Measurements from ENCODE around the gene C22orf23.
"Not testable (repeated sequence)": the region's sequence is repeated elsewhere in the genome, so short reads cannot be mapped to it uniquely, and the experiment has no call there.

Gene C22orf23

DNA sequence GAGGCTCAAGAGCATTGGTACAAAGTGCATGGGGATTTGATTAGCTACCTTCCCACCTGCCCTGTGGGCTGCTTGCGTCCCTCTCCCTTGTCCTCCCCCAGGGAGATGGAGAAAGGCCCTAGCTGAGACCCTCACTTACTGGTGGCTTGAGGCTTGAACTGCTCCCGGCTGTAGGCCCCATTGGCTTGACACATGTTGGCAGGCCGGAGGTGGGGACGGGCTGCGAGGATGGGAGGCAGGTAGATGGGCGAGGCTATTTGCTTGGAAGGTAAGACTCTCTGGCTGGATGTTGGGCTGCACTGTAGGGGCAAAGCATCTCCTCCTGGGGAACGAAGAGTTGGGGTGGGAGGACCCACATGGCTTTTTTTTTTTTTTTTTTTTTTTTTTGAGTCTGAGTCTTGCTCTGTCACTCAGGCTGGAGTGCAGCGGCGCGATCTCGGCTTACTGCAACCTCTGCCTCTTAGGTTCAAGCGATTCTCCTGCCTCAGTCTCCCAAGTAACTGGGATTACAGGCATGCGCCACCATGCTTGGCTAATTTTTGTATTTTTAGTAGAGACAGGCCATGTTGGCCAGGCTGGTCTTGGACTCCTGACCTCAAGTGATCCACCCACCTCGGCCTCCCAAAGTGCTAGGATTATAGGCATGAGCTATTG is 6.1 kb downstream of the C22orf23 start:
- H3K36me3 Mint-ChIP-seq; H3K4me1 Mint-ChIP-seq; DNase-seq (ENCODE audit: low spot score in 2 of 2); H3K4me3 Mint-ChIP-seq; H3K27ac Mint-ChIP-seq; H3K9me3 Mint-ChIP-seq: not testable (repeated sequence)
- peak; percentile 31 for ATAC-seq

DNA sequence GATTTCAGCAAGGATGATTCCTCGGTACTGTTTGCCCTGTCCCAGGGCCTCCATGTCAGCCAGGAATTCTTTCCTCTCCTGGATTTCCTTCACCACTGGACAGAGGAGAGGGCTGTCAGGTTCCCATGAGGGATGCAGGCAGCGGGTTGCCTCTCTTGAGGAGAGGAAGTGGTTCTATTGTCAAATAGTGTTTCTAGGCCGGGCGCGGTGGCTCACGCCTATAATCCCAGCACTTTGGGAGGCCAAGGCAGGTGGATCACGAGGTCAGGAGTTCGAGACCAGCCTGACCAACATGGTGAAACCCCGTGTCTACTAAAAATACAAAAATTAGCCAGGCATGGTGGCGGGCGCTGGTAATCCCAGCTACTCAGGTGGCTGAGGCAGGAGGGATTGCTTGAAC is 9.0 kb downstream of the C22orf23 start:
- H3K9me3 Mint-ChIP-seq; H3K4me1 Mint-ChIP-seq; H3K27ac Mint-ChIP-seq; DNase-seq (ENCODE audit: low spot score in 2 of 2); ATAC-seq; H3K4me3 Mint-ChIP-seq: not testable (repeated sequence)
- peaks cover 16% of the 10 kb centered on the region for H3K36me3 Mint-ChIP-seq

- H3K4me3 Mint-ChIP-seq: no peak overlapping the region
- no peaks in the 10 kb centered on the region for H3K9me3 Mint-ChIP-seq
- H3K4me1 Mint-ChIP-seq: peaks cover 9% of the 10 kb centered on the region
- no peak overlapping the region for H3K27ac Mint-ChIP-seq
- peaks cover 17% of the 10 kb centered on the region for H3K36me3 Mint-ChIP-seq
- no peak for ATAC-seq
- no peak for DNase-seq (ENCODE audit: low spot score in 2 of 2)
These were observed 9.6 kb downstream of the C22orf23 start for GRCh38 chr22:37943825-37944198.

- Mint-ChIP-seq H3K27ac (no peak overlapping the region), H3K4me3 (no peak overlapping the region), H3K4me1 (peaks cover 9% of the 10 kb centered on the region)
These were observed 10.1 kb downstream of the C22orf23 start for GRCh38 chr22:37943136-37943824.

GRCh38 chr22:37942133-37942532 is 11.3 kb downstream of the C22orf23 start:
- no peaks in the 10 kb centered on the region for H3K9me3 Mint-ChIP-seq
- peaks cover 9% of the 10 kb centered on the region for H3K4me1 Mint-ChIP-seq
- H3K4me3 Mint-ChIP-seq: no peak overlapping the region
- H3K36me3 Mint-ChIP-seq: peaks cover 33% of the 10 kb centered on the region
- ATAC-seq (no peak), DNase-seq (ENCODE audit: low spot score in 2 of 2) (no peak)
- H3K27ac Mint-ChIP-seq: no peak overlapping the region

More at GRCh38 chr22:37943136-37943824, 10.1 kb downstream of the C22orf23 start:
- ATAC-seq: no peak
- DNase-seq (ENCODE audit: low spot score in 2 of 2): no peak
- Mint-ChIP-seq H3K9me3 (no peaks in the 10 kb centered on the region), H3K36me3 (peaks cover 22% of the 10 kb centered on the region)

DNA sequence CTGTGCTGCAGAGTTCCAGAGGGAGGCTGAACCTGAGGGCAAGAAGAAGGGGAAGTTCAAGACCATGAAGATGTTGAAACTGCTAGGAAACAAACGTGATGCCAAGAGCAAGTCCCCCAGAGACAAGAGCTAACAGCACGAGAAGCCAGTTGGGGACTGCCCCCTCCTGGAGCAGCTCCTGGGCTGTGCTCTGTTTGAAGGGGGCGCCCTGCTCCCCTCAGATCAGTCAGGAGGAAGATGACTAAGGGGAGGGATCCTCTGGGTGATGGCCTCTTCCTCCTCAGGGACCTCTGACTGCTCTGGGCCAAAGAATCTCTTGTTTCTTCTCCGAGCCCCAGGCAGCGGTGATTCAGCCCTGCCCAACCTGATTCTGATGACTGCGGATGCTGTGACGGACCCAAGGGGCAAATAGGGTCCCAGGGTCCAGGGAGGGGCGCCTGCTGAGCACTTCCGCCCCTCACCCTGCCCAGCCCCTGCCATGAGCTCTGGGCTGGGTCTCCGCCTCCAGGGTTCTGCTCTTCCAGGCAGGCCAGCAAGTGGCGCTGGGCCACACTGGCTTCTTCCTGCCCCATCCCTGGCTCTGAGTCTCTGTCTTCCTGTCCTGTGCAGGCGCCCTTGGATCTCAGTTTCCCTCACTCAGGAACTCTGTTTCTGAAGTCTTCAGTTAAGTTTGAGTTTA is 12.6 kb downstream of the C22orf23 start:
- peaks cover 9% of the 10 kb centered on the region for H3K4me1 Mint-ChIP-seq
- H3K9me3 Mint-ChIP-seq: no peaks in the 10 kb centered on the region
- H3K4me3 Mint-ChIP-seq: no peak overlapping the region
- no peak for DNase-seq (ENCODE audit: low spot score in 2 of 2)
- H3K36me3 Mint-ChIP-seq: peaks cover 43% of the 10 kb centered on the region
- peak overlapping the region; percentile 80 for H3K27ac Mint-ChIP-seq
- ATAC-seq: no peak

- peaks cover 17% of the 10 kb centered on the region for H3K4me1 Mint-ChIP-seq
- ATAC-seq (peak; percentile 97), DNase-seq (ENCODE audit: low spot score in 2 of 2) (peak; percentile 79 to 89)
- H3K27ac Mint-ChIP-seq: peak overlapping the region; percentile 37
- peaks cover 44% of the 10 kb centered on the region for H3K36me3 Mint-ChIP-seq
- H3K9me3 Mint-ChIP-seq: no peaks in the 10 kb centered on the region
- no peak overlapping the region for H3K4me3 Mint-ChIP-seq
These were observed 19.6 kb downstream of the C22orf23 start for GRCh38 chr22:37933711-37934376.

- no peak overlapping the region for H3K4me3 Mint-ChIP-seq
- ATAC-seq (no peak), DNase-seq (ENCODE audit: low spot score in 2 of 2) (no peak)
- peak overlapping the region; percentile 64 for H3K27ac Mint-ChIP-seq
- H3K9me3 Mint-ChIP-seq: no peaks in the 10 kb centered on the region
- peaks cover 17% of the 10 kb centered on the region for H3K4me1 Mint-ChIP-seq
- H3K36me3 Mint-ChIP-seq: peaks cover 41% of the 10 kb centered on the region
These were observed 20.4 kb downstream of the C22orf23 start for GRCh38 chr22:37932821-37933578.

GRCh38 chr22:37932401-37932800 is 21.0 kb downstream of the C22orf23 start:
- peaks cover 39% of the 10 kb centered on the region for H3K36me3 Mint-ChIP-seq
- H3K4me1 Mint-ChIP-seq: peaks cover 17% of the 10 kb centered on the region
- H3K27ac Mint-ChIP-seq: no peak overlapping the region
- H3K4me3 Mint-ChIP-seq: no peak overlapping the region
- no peak for DNase-seq (ENCODE audit: low spot score in 2 of 2)
- H3K9me3 Mint-ChIP-seq: no peaks in the 10 kb centered on the region
- no peak for ATAC-seq

- H3K4me3 Mint-ChIP-seq: no peak overlapping the region
- ATAC-seq (no peak), DNase-seq (ENCODE audit: low spot score in 2 of 2) (no peak)
- peaks cover 35% of the 10 kb centered on the region for H3K36me3 Mint-ChIP-seq
- H3K27ac Mint-ChIP-seq: peak overlapping the region; percentile 61
- no peaks in the 10 kb centered on the region for H3K9me3 Mint-ChIP-seq
- H3K4me1 Mint-ChIP-seq: peaks cover 17% of the 10 kb centered on the region
These were observed 21.5 kb downstream of the C22orf23 start for GRCh38 chr22:37931893-37932389.

DNA sequence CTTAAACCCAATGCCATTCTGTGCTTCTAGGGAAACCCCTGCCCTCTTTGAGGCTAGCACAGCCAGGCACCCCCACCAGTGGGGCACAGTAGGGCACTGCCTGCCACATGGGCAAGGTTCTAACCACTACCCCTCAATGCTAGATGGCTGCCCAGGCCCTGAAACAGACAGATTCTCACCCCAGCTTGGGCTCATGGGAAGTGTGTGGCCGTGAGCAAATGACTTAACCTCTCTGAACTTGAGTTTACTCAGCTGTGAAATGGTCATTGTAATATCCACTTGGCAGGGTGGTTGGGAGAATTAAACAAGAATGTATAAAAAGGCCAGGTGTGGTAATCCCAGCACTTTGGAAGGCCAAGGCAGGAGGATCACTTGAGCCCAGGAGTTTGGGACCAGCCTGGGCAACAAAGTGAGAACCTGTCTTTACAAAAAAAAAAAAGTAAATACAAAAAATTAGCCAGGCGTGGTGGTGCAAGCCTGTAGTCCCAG is 22.4 kb downstream of the C22orf23 start:
- no peak for ATAC-seq
- H3K36me3 Mint-ChIP-seq: peaks cover 27% of the 10 kb centered on the region

GRCh38 chr22:37930270-37930951 is 23.0 kb downstream of the C22orf23 start:
- Mint-ChIP-seq H3K4me1 (peaks cover 17% of the 10 kb centered on the region), H3K9me3 (no peaks in the 10 kb centered on the region), H3K36me3 (peaks cover 27% of the 10 kb centered on the region), H3K27ac (peak overlapping the region; percentile 73), H3K4me3 (no peak overlapping the region)
- no peak for DNase-seq (ENCODE audit: low spot score in 2 of 2)
- ATAC-seq: no peak

More for the DNA sequence above, 22.4 kb downstream of the C22orf23 start:
- Mint-ChIP-seq H3K4me3 (no peak overlapping the region), H3K27ac (no peak overlapping the region), H3K9me3 (no peaks in the 10 kb centered on the region), H3K4me1 (peaks cover 17% of the 10 kb centered on the region)
- no peak for DNase-seq (ENCODE audit: low spot score in 2 of 2)

- Mint-ChIP-seq H3K4me1 (peaks cover 17% of the 10 kb centered on the region), H3K27ac (peak overlapping the region; percentile 73)
These were observed 24.0 kb downstream of the C22orf23 start for GRCh38 chr22:37929390-37929789.

DNA sequence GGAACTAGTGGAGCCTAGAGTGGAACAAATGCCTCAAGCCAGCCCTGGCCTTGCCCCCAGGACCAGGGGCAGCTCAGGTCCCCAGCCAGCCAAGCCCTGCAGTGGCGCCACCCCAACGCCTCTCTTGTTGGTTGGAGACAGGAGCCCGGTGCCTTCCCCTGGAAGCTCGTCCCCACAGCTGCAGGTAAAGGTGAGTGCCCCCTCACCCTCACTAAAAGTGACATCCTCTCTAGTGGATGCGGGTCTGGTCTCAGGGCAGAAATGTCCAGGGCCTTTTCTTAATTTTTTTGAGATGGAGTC is 25.8 kb downstream of the C22orf23 start:
- Mint-ChIP-seq H3K4me1 (no peaks in the 10 kb centered on the region), H3K9me3 (no peaks in the 10 kb centered on the region), H3K36me3 (peaks cover 15% of the 10 kb centered on the region), H3K27ac (no peak overlapping the region), H3K4me3 (no peak overlapping the region)
- ATAC-seq: no peak
- no peak for DNase-seq (ENCODE audit: low spot score in 2 of 2)

More at GRCh38 chr22:37929390-37929789, 24.0 kb downstream of the C22orf23 start:
- DNase-seq (ENCODE audit: low spot score in 2 of 2) (no peak), ATAC-seq (no peak)
- no peak overlapping the region for H3K4me3 Mint-ChIP-seq
- no peaks in the 10 kb centered on the region for H3K9me3 Mint-ChIP-seq
- H3K36me3 Mint-ChIP-seq: peaks cover 27% of the 10 kb centered on the region
